K562 (cell line): ENCODE data around the gene TRIM31. TPM values are rescaled to one million over a fixed set of nuclear protein-coding genes. Genes with fewer than 3 reads are reported as not detected.
A peak's percentile ranks its signal among the peaks of the same experiment; 100 is the strongest.
"Not testable (repeated sequence)": the region's sequence is repeated elsewhere in the genome, so short reads cannot be mapped to it uniquely, and the experiment has no call there.

Experiments
- ATAC-seq: fragments of 200-7000 bp; cut with Tn5 transposase; 3 replicates; pipeline ENCODE4 v1.9.1; 2020; ENCODE audit warnings: moderate library complexity
- BruUV-seq: library from RNA; stranded (reverse); fragments of 400-500 nt; replicated peaks from 2 replicates; lab custom pipeline; 2021; lab: Mats Ljungman, UMichigan
- CTCF ChIA-PET: fragments of 300-600 bp; formaldehyde crosslinking; extraction: SDS; loops from one replicate; lab custom pipeline; 2021; ENCODE audit warnings: low intra/inter-chr PET ratio; lab: Yijun Ruan, JAX
- POLR2A ChIA-PET: fragments of 300-600, 350-650 bp; sonication (Branson Sonifier 250); formaldehyde crosslinking; extraction: SDS; loops from one replicate; lab custom pipeline; 2021; ENCODE audit warnings: antibody characterized with exemption, inconsistent platforms; lab: Yijun Ruan, JAX
- DNase-seq, 4 experiments: peaks; one replicate each; pipeline versions ENCODE4 v3.0.0 to v3.0.0-alpha.2; 2011 to 2018; ENCODE audit warnings: low spot score in 3 of 4, mixed read lengths in 3 of 4; ENCODE audit errors: extremely low read depth in 1 of 4
- FAIRE-seq: peaks from 2 replicates; lab custom pipeline; 2011; peaks lifted over from hg19 to GRCh38; lab: Jason Lieb, UNC
- H2AFZ ChIP-seq: 2 replicates; pipeline ENCODE4 v1.6.0; 2011; ENCODE audit warnings: low read depth, low read length, control low read depth, inconsistent platforms
- H3K27ac ChIP-seq: fragments of 200-600 bp; 3 replicates; pipeline ENCODE4 v1.8.0; 2011; ENCODE audit warnings: low read depth, mild to moderate bottlenecking, control low read depth, inconsistent platforms, low read length, moderate library complexity, mixed read lengths; ENCODE audit errors: extremely low read depth
- H3K27me3 ChIP-seq, 2 experiments: fragments of 300-600 bp in 1 of 2; 2 replicates in 1 of 2; 3 replicates in 1 of 2; pipeline versions ENCODE4 v1.6.0 to v1.8.0; 2011; ENCODE audit warnings: inconsistent platforms in 2 of 2, low read length in 2 of 2, mild to moderate bottlenecking in 1 of 2, mixed read lengths in 1 of 2, moderate library complexity in 1 of 2; ENCODE audit not compliant: control insufficient read depth in 2 of 2, insufficient read depth in 2 of 2
- H3K36me3 ChIP-seq: fragments of 300-600 bp; 3 replicates; pipeline ENCODE4 v1.8.0; 2011; ENCODE audit warnings: mild to moderate bottlenecking, low read length, inconsistent platforms; ENCODE audit not compliant: control insufficient read depth, insufficient read depth
- H3K4me1 ChIP-seq, 2 experiments: fragments of 200-600 bp in 1 of 2; replicated peaks in 1 of 2; 2 replicates in 1 of 2; 3 replicates in 1 of 2; pipeline versions ENCODE4 v1.5.1 to v1.8.0; 2011; ENCODE audit warnings: inconsistent platforms in 2 of 2, low read length in 2 of 2, mild to moderate bottlenecking in 1 of 2, mixed read lengths in 1 of 2, moderate library complexity in 1 of 2; ENCODE audit not compliant: control insufficient read depth in 2 of 2, insufficient read depth in 2 of 2
- H3K4me2 ChIP-seq: 2 replicates; pipeline ENCODE4 v1.6.1; 2011; ENCODE audit warnings: low read length, control low read depth, inconsistent platforms, mixed read lengths; ENCODE audit not compliant: insufficient read depth
- H3K4me3 ChIP-seq: fragments of 200-600 bp; sonication (generic), shearing (Covaris generic); 2 replicates; pipeline ENCODE4 v1.5.1; 2016; ENCODE audit warnings: control low read depth, inconsistent platforms
- H3K79me2 ChIP-seq: fragments of 200-600 bp; 3 replicates; pipeline ENCODE4 v1.8.0; 2011; ENCODE audit warnings: low read length, inconsistent platforms; ENCODE audit not compliant: control insufficient read depth, insufficient read depth
- H3K9ac ChIP-seq, 2 experiments: 2 replicates each; pipeline versions ENCODE4 v1.6.0 to v1.6.1; 2011; ENCODE audit warnings: low read depth in 2 of 2, low read length in 2 of 2, control low read depth in 1 of 2, inconsistent platforms in 1 of 2, mild to moderate bottlenecking in 1 of 2, mixed read lengths in 1 of 2; ENCODE audit not compliant: insufficient read depth in 1 of 2
- H3K9me1 ChIP-seq: one replicate; pipeline ENCODE4 v1.6.0; 2011; ENCODE audit warnings: inconsistent platforms, mild to moderate bottlenecking, low read length, moderate library complexity; ENCODE audit not compliant: control insufficient read depth, insufficient read depth
- H3K9me3 ChIP-seq: replicated peaks from 2 replicates; pipeline ENCODE4 v1.5.1; 2011; ENCODE audit warnings: low read depth, low read length, inconsistent platforms; ENCODE audit not compliant: control insufficient read depth, insufficient read depth
- H4K20me1 ChIP-seq: replicated peaks from 2 replicates; pipeline ENCODE4 v1.6.1; 2011; ENCODE audit warnings: low read length, inconsistent platforms, mixed read lengths; ENCODE audit not compliant: control insufficient read depth, insufficient read depth
- HNRNPL ChIP-seq: fragments of 200-400 bp; formaldehyde crosslinking; IDR thresholded peaks from 2 replicates; pipeline ENCODE4 v1.6.1; 2017; ENCODE audit warnings: low read depth, mild to moderate bottlenecking, low read length
- PBX2 ChIP-seq, 2 experiments: IDR thresholded peaks in 1 of 2; conservative IDR thresholded peaks in 1 of 2; 2 replicates each; pipeline ENCODE4 v1.6.1; 2016; ENCODE audit warnings: low read depth in 2 of 2, mild to moderate bottlenecking in 1 of 2, missing compliant biosample characterization in 1 of 2, missing genetic modification characterization in 1 of 2, moderate library complexity in 1 of 2
- RBFOX2 ChIP-seq: fragments of 200-400 bp; formaldehyde crosslinking; IDR thresholded peaks from 2 replicates; pipeline ENCODE4 v1.6.1; 2017; ENCODE audit warnings: low read depth, mild to moderate bottlenecking, low read length, moderate library complexity
- TRIM24 ChIP-seq, 2 experiments: fragments of 450-650 bp; IDR thresholded peaks; 2 replicates each; pipeline ENCODE4 v1.6.1; 2016
- ZNF146 ChIP-seq: IDR thresholded peaks from one replicate; pipeline ENCODE4 v1.6.1; 2018; ENCODE audit warnings: missing compliant biosample characterization; ENCODE audit not compliant: unreplicated experiment
- ZNF707 ChIP-seq: fragments of 250-450 bp; sonication (Bioruptor Pico); conservative IDR thresholded peaks from 2 replicates; pipeline ENCODE4 v1.8.0; 2022; ENCODE audit warnings: inconsistent platforms, mild to moderate bottlenecking, moderate library complexity
- ZNF79 ChIP-seq: fragments of 250-450 bp; sonication (Bioruptor Pico); IDR thresholded peaks from 2 replicates; pipeline ENCODE4 v1.4.0; 2020; ENCODE audit warnings: low read depth, mild to moderate bottlenecking, moderate library complexity
- WGBS: fragments of 100-300 bp; shearing (Covaris generic); methylation state at CpG from one replicate; pipeline ENCODE4 v1.1.6; 2016; ENCODE audit warnings: low coverage, mixed read lengths; ENCODE audit not compliant: insufficient coverage; ENCODE audit errors: missing lambda C conversion rate; 5-methylcytosine and 5-hydroxymethylcytosine counted together
- in situ Hi-C: fragments of 300-500 bp; cut with MboI; formaldehyde crosslinking; loops from 4 replicates; pipeline ENCODE4 v1.15.0; 2018; ENCODE audit warnings: inconsistent platforms, mixed read lengths
- intact Hi-C: fragments of 100-400 bp; cut with micrococcal nuclease; formaldehyde crosslinking; loops from 2 replicates; pipeline ENCODE4 v1.14.2; 2022
- polyA plus RNA-seq, 8 experiments: library from polyadenylated mRNA; depleted of rRNA in 4 of 8; stranded (reverse) in 5 of 8; unstranded in 3 of 8; fragments of >200 nt; fragmentation: Nextera tagmentation in 2 of 8; fragmentation: Illumina TruSeq in 1 of 8; extraction: Ambion mirVana in 2 of 8; extraction: Trizol in 1 of 8; gene quantifications; 2 replicates each; pipeline versions ENCODE4 v1.2.1 to v1.2.3, GENCODE V29; 2011 to 2014; ENCODE audit warnings: inconsistent platforms in 1 of 8, missing spikeins in 1 of 8
- total RNA-seq, 7 experiments: library from RNA; depleted of rRNA in 6 of 7; stranded (reverse); fragments of >200 nt in 6 of 7; fragmentation: Illumina TruSeq in 2 of 7; extraction: Trizol in 2 of 7; gene quantifications; 2 replicates each; pipeline versions ENCODE4 v1.2.1 to v1.2.3, GENCODE V29; 2011 to 2021; ENCODE audit warnings: low replicate concordance in 1 of 7

The TRIM31 gene
- total and polyA plus RNA-seq, 9 of the 15 experiments (the other 6 are each of a cell fraction or from before 2014, with no cell fraction given), result not detected

- TF ChIP-seq ZNF146 (CRISPR knock-in tag), result peak; percentile 76
- H3K79me2 ChIP-seq, DNase-seq, in situ Hi-C loops, H3K27ac ChIP-seq, H3K9ac ChIP-seq, H2AFZ ChIP-seq, FAIRE-seq, H3K9me3 ChIP-seq, intact Hi-C loops, CTCF ChIA-PET, H3K36me3 ChIP-seq, H3K4me1 ChIP-seq, POLR2A ChIA-PET, H3K9me1 ChIP-seq, ATAC-seq, H3K4me2 ChIP-seq, H4K20me1 ChIP-seq, BruUV-seq, H3K4me3 ChIP-seq: not testable (repeated sequence)
- WGBS, result 6% methylated on average over 8 of the region's 8 CpGs
- peaks cover 0 to 14% of the 10 kb centered on the region in 2 experiments; a peak in 3 of 5 replicates for H3K27me3 ChIP-seq
These were observed 27.4 kb upstream of the TRIM31 start for GRCh38 chr6:30140240-30140639.

GRCh38 chr6:30136570-30137286 is 23.8 kb upstream of the TRIM31 start:
- Histone ChIP-seq H3K27me3 (peaks cover 0 to 14% of the 10 kb centered on the region in 2 experiments; a peak in 3 of 5 replicates), H3K4me3 (no peak overlapping the region), H3K36me3 (no peaks in the 10 kb centered on the region), H3K79me2 (no peaks in the 10 kb centered on the region), H3K27ac (no peak overlapping the region), H3K9me3 (no peaks in the 10 kb centered on the region), H4K20me1 (no peaks in the 10 kb centered on the region), H3K4me2 (no peak overlapping the region), H3K9me1 (no peaks in the 10 kb centered on the region), H3K4me1 (no peaks in the 10 kb centered on the region; a peak in 2 of 5 replicates), H3K9ac (no peak overlapping the region), H2AFZ (peak overlapping the region; percentile 26; the same call in 1 of the 2 replicates)
- WGBS, result 4% methylated on average over 11 of the region's 11 CpGs
- DNase-seq (no peak), ATAC-seq (no peak; the same call in 2 of the 3 replicates), FAIRE-seq (no peak)
- in situ Hi-C loops (no loop called here), intact Hi-C loops (no loop called here)
- CTCF ChIA-PET, result no interaction called here
- POLR2A ChIA-PET, result interaction anchor here (2.3 kb wide), 1 partner anchor 11 kb away, joined by 6 read pairs; no protein-coding TSS in a partner anchor
- no TSS peak for BruUV-seq
- TF ChIP-seq TRIM24 (IDR thresholded peaks at IDR 0.05) (no peak), PBX2 (CRISPR knock-in tag; IDR thresholded peaks at IDR 0.05; ENCODE audit: low read depth) (no peak), PBX2 (tag; conservative IDR thresholded peaks at IDR 0.05; ENCODE audit: low read depth) (no peak), ZNF79 (no peak), HNRNPL (no peak), RBFOX2 (no peak), ZNF707 (CRISPR knock-in tag) (peak; percentile 74)
